AG09319 (cell line): ENCODE results near the gene MYO19.

Experiments
- DNase-seq: peaks from one replicate; pipeline ENCODE4 v3.0.0-alpha.2; 2010; ENCODE audit warnings: low read depth; ENCODE audit errors: extremely low read depth
- TF ChIP-seq, protein P1 (sequence below): IDR thresholded peaks from 2 replicates; pipeline ENCODE4 v1.5.1; 2011; ENCODE audit warnings: low read depth, mild to moderate bottlenecking, inconsistent platforms, low read length, moderate library complexity

The MYO19 gene

DNA sequence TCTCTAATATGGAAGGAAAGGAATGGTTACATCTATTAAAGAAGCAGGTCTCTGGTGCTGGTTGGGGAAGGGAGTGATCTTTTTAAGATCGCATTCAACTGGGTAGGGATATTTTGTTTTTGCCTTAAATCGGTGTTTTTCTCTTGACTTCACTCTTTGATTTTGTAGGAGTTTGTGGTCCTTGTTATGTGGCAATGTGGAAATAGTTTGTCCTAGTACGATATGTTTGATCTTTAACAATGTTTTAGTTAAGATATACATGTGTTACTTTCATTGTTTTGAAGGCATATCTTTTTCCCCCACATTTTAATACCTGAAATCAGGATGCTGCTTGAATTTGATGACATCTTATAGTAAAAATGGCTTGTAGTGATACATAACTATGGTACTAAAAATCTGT lies 18.8 kb upstream of the MYO19 start:
- TF ChIP-seq, protein P1, sequence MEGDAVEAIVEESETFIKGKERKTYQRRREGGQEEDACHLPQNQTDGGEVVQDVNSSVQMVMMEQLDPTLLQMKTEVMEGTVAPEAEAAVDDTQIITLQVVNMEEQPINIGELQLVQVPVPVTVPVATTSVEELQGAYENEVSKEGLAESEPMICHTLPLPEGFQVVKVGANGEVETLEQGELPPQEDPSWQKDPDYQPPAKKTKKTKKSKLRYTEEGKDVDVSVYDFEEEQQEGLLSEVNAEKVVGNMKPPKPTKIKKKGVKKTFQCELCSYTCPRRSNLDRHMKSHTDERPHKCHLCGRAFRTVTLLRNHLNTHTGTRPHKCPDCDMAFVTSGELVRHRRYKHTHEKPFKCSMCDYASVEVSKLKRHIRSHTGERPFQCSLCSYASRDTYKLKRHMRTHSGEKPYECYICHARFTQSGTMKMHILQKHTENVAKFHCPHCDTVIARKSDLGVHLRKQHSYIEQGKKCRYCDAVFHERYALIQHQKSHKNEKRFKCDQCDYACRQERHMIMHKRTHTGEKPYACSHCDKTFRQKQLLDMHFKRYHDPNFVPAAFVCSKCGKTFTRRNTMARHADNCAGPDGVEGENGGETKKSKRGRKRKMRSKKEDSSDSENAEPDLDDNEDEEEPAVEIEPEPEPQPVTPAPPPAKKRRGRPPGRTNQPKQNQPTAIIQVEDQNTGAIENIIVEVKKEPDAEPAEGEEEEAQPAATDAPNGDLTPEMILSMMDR, result no peak
- DNase-seq, result no peak

DNA sequence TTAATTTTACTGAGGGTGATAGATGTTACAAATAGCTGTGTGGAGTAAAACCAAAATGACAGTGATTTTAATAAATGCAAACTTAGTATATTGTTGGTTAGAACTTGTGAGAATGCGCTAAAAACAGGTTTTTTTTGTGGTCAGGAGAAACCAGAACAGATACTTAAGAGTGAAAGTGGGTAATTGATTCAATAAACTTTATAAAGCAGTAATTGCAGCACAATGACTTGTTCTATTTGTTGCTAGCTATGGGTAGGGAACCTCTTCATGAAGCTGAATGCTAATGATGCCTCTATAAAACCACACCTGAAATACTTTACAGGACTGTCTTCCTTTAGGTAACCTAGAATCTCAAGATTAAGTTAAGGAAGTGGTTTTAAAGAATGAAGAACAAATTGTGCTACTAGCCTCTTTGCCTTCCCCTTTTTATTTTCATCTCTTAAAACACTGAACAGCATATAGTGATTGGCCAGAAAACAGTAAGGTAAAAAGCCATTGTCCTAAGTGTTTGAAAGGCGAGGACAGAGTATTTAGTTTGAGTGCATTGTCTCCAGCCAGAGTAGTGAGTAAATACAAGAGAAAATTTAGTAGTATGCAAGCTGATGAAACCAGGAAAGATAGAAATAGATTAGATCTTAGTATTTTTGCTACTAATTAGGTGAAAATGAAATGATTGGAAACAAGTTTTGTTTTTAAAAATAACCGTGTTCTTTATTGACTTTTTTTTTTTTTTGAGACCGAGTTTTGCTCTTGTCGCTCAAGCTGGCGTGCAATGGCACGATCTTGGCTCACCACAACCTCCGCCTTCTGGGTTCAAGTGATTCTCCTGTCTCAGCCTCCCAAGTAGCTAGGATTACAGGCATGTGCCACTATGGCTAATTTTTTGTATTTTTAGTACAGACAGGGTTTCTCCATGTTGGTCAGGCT lies 16.1 kb upstream of the MYO19 start:
- TF ChIP-seq, protein P1, result no peak

DNA sequence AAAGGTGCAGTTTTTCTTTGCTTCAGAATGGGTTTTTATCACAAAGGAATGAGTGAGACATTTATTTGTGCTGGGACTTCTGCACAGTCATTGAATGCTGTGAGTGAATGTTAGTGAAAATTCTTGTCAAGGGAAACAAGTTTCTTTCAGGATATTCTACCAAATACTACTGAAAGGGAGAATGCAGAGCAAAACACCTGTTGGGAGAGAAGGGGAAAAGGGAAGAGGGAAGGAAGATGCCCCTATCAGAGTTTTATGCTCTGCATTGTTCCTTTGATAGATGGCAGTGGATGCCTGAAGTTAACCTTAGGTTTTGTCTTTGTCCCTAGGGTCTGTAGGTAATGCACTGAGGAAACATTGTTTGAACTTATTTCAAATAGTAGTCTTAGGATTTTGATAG lies 13.1 kb upstream of the MYO19 start:
- no peak for DNase-seq
- TF ChIP-seq, protein P1, result no peak

More for the DNA sequence above, 16.1 kb upstream of the MYO19 start:
- DNase-seq, result no peak

DNA sequence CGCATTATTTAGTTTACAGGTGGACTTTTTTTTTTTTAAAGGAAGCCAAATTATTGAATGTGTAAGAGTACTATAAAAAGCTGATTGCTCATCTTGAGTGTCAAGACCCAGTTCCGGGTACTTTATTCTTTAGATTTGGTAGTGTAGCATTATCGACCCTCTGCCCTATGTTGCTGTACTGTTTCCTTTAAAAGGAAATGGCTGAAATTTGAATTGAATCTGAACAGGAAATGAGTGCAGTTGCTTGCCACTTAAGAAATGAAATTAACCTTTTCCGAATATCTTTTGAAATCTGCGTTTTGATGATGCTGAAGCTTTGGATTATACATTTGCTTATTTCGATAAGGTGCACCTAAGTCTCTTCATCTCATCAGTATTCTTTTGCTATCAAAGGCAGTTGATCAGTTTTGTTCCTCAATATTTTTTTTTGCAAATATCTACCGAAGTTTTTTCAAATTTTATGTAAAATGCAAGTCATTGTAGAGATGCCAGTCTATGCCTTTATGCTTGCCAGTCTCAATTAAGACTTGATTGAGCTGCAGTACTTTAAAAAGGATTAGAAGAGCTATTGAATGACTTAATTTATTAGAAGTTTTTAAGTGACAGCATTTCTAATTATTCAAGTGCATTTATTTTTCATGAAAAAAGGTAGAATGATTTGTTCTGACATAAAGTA lies 11.9 kb upstream of the MYO19 start:
- TF ChIP-seq, protein P1, result no peak
- no peak for DNase-seq

DNA sequence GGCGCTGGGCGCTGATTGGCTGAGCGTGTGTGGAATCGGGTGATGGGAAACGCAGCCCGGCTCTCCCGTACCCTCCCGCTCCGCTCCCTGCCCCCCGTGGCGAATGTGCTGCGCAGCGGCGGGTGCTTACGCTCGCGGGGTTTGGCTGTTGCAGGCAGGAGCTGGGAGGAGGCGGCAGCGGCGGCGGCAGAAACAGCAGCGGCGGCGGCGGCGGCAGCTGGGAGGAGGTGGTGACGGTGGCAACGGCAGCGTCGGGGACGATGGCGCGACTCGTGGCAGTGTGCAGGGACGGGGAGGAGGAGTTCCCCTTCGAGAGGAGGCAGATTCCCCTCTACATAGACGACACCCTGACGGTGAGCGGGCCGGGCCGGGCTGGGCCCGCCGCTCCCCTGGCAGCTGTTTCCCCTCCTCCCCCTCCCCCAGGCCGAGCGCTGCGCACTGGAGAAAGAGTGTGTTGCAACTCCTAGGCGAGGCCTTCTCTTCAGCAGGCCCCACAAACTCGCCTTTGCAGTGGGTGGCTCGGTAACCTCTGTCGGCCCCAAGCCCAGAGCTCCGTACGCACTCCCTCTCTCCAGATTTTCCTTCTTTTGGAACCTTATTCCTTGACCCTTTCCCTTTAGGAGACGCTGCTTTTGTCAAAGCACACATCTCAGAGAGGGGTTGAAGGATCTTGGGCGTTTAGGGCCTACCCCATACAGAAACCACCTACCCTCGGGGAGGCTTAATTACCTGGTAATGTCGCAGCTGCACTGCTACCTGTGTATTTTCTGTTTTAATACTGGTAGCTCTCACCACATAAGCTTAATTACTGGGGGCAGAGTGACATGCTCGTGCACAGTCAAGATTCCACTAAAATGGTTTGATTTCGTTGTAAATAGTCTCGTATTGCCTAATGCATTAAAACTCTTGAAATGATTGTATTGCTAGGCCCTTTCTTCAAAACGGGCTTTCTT lies 11.1 kb upstream of the MYO19 start:
- TF ChIP-seq, protein P1, result no peak
- DNase-seq, result peak; percentile 96

DNA sequence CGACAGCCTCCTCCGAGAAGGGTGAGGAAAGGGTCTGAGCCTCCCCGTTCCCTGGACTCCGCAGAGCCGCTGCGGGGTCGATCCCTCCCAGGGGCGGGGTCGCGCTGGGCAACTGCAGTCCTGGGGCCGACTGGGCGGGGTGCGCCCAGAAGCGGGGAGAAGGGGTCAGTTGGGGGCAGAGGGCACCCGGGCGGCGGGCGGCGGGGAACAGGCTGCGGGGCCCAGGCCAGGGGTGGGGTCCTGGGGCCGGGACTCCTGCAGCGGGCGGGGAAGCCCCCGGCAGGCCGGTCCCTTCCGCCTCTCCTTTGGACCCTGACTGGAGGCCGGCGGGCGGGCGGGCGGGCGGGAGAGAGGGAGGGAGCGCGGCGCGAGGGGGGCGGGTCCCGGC lies 10.4 kb upstream of the MYO19 start:
- TF ChIP-seq, protein P1, result no peak
- DNase-seq, result no peak
